ENCODE measurements around the gene AGA.

Gene AGA

DNA sequence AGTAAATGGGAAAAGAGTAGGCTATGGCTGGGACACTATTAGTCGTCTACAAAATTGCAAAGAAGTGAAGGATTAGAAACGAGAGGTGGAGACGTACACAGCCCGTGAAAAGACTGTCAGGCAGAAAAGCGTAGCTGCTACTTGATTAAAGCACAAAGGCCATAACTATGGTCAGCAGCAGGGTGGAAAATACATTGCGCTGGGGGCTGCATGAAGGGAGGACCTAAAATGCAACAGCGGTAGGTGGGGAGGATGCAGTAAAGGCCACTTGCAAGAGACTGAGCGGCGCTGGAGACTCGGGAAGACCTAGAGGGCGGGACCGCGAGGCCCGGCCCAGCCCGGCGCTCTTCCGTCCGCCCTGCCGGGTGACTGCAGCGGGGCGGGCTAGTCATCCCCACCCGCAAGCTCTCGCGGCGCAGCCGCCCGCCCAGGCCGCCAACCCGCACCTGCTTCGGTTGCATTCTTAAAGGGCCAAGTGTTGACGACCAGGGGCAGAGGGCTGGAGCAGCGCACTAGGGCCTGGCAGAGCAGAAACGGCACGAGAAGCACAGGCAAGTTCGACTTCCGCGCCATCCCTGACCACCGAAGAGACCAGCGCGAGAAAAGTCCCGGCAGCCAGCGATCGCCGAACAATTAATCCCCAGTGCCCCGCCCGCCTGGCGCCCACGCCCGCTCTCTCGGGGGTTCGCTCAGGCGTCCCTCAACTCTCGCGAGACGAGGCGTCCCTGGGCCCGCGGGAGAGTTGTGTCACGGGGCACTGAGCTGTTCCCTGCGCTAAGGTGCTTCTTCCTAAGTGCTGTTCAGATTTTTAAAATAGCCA is at the start of gene AGA (continued):
- TF ChIP-seq, protein P1, sequence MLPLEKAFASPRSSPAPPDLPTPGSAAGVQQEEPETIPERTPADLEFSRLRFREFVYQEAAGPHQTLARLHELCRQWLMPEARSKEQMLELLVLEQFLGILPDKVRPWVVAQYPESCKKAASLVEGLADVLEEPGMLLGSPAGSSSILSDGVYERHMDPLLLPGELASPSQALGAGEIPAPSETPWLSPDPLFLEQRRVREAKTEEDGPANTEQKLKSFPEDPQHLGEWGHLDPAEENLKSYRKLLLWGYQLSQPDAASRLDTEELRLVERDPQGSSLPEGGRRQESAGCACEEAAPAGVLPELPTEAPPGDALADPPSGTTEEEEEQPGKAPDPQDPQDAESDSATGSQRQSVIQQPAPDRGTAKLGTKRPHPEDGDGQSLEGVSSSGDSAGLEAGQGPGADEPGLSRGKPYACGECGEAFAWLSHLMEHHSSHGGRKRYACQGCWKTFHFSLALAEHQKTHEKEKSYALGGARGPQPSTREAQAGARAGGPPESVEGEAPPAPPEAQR (tag by site-specific recombination; IDR thresholded peaks at IDR 0.05): no peak
- TF ChIP-seq ZNF391 (tag by site-specific recombination; IDR thresholded peaks at IDR 0.05; ENCODE audit: borderline replicate concordance, low read depth): peak; percentile 52; the same call in 1 of the 2 replicates
- TF ChIP-seq, protein P2, sequence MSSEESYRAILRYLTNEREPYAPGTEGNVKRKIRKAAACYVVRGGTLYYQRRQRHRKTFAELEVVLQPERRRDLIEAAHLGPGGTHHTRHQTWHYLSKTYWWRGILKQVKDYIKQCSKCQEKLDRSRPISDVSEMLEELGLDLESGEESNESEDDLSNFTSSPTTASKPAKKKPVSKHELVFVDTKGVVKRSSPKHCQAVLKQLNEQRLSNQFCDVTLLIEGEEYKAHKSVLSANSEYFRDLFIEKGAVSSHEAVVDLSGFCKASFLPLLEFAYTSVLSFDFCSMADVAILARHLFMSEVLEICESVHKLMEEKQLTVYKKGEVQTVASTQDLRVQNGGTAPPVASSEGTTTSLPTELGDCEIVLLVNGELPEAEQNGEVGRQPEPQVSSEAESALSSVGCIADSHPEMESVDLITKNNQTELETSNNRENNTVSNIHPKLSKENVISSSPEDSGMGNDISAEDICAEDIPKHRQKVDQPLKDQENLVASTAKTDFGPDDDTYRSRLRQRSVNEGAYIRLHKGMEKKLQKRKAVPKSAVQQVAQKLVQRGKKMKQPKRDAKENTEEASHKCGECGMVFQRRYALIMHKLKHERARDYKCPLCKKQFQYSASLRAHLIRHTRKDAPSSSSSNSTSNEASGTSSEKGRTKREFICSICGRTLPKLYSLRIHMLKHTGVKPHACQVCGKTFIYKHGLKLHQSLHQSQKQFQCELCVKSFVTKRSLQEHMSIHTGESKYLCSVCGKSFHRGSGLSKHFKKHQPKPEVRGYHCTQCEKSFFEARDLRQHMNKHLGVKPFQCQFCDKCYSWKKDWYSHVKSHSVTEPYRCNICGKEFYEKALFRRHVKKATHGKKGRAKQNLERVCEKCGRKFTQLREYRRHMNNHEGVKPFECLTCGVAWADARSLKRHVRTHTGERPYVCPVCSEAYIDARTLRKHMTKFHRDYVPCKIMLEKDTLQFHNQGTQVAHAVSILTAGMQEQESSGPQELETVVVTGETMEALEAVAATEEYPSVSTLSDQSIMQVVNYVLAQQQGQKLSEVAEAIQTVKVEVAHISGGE (tag by site-specific recombination; conservative IDR thresholded peaks at IDR 0.05; ENCODE audit: low read depth): peak; percentile 79
- TF ChIP-seq, protein P3, sequence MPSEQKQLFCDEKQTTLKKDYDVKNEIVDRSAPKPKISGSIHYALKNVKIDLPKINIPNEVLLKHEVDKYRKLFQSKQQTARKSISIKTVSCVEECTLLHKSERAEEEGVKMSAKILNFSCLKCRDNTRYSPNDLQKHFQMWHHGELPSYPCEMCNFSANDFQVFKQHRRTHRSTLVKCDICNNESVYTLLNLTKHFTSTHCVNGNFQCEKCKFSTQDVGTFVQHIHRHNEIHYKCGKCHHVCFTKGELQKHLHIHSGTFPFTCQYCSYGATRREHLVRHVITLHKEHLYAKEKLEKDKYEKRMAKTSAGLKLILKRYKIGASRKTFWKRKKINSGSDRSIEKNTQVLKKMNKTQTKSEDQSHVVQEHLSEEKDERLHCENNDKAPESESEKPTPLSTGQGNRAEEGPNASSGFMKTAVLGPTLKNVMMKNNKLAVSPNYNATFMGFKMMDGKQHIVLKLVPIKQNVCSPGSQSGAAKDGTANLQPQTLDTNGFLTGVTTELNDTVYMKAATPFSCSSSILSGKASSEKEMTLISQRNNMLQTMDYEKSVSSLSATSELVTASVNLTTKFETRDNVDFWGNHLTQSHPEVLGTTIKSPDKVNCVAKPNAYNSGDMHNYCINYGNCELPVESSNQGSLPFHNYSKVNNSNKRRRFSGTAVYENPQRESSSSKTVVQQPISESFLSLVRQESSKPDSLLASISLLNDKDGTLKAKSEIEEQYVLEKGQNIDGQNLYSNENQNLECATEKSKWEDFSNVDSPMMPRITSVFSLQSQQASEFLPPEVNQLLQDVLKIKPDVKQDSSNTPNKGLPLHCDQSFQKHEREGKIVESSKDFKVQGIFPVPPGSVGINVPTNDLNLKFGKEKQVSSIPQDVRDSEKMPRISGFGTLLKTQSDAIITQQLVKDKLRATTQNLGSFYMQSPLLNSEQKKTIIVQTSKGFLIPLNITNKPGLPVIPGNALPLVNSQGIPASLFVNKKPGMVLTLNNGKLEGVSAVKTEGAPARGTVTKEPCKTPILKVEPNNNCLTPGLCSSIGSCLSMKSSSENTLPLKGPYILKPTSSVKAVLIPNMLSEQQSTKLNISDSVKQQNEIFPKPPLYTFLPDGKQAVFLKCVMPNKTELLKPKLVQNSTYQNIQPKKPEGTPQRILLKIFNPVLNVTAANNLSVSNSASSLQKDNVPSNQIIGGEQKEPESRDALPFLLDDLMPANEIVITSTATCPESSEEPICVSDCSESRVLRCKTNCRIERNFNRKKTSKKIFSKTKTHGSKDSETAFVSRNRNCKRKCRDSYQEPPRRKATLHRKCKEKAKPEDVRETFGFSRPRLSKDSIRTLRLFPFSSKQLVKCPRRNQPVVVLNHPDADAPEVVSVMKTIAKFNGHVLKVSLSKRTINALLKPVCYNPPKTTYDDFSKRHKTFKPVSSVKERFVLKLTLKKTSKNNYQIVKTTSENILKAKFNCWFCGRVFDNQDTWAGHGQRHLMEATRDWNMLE (tag by site-specific recombination; conservative IDR thresholded peaks at IDR 0.05; ENCODE audit: low read depth): no peak
- TF ChIP-seq ZNF558 (tag by site-specific recombination; IDR thresholded peaks at IDR 0.05): no peak
- TF ChIP-seq KLF10 (tag by site-specific recombination; IDR thresholded peaks at IDR 0.05): peak; percentile 40; the same call in 1 of the 2 replicates
- no peak for TF ChIP-seq ZBTB1 (tag by site-specific recombination; IDR thresholded peaks at IDR 0.05)
- no peak for TF ChIP-seq HOXA7 (CRISPR knock-in tag; IDR thresholded peaks at IDR 0.05; ENCODE audit: borderline replicate concordance)
- TF ChIP-seq ZIC2 (tag by site-specific recombination; IDR thresholded peaks at IDR 0.05): no peak
- TF ChIP-seq TRIM28 (IDR thresholded peaks at IDR 0.05; ENCODE audit: borderline replicate concordance, low read length): no peak; the same call in 1 of the 2 replicates
- TF ChIP-seq, protein P4, sequence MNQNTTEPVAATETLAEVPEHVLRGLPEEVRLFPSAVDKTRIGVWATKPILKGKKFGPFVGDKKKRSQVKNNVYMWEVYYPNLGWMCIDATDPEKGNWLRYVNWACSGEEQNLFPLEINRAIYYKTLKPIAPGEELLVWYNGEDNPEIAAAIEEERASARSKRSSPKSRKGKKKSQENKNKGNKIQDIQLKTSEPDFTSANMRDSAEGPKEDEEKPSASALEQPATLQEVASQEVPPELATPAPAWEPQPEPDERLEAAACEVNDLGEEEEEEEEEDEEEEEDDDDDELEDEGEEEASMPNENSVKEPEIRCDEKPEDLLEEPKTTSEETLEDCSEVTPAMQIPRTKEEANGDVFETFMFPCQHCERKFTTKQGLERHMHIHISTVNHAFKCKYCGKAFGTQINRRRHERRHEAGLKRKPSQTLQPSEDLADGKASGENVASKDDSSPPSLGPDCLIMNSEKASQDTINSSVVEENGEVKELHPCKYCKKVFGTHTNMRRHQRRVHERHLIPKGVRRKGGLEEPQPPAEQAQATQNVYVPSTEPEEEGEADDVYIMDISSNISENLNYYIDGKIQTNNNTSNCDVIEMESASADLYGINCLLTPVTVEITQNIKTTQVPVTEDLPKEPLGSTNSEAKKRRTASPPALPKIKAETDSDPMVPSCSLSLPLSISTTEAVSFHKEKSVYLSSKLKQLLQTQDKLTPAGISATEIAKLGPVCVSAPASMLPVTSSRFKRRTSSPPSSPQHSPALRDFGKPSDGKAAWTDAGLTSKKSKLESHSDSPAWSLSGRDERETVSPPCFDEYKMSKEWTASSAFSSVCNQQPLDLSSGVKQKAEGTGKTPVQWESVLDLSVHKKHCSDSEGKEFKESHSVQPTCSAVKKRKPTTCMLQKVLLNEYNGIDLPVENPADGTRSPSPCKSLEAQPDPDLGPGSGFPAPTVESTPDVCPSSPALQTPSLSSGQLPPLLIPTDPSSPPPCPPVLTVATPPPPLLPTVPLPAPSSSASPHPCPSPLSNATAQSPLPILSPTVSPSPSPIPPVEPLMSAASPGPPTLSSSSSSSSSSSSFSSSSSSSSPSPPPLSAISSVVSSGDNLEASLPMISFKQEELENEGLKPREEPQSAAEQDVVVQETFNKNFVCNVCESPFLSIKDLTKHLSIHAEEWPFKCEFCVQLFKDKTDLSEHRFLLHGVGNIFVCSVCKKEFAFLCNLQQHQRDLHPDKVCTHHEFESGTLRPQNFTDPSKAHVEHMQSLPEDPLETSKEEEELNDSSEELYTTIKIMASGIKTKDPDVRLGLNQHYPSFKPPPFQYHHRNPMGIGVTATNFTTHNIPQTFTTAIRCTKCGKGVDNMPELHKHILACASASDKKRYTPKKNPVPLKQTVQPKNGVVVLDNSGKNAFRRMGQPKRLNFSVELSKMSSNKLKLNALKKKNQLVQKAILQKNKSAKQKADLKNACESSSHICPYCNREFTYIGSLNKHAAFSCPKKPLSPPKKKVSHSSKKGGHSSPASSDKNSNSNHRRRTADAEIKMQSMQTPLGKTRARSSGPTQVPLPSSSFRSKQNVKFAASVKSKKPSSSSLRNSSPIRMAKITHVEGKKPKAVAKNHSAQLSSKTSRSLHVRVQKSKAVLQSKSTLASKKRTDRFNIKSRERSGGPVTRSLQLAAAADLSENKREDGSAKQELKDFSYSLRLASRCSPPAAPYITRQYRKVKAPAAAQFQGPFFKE (tag by site-specific recombination; IDR thresholded peaks at IDR 0.05; ENCODE audit: borderline replicate concordance): no peak
- TF ChIP-seq ZNF571 (tag by site-specific recombination; IDR thresholded peaks at IDR 0.05): no peak
- TF ChIP-seq ZEB2 (tag by site-specific recombination; IDR thresholded peaks at IDR 0.05): peak; percentile 93
- TF ChIP-seq ZFP37 (tag by site-specific recombination; IDR thresholded peaks at IDR 0.05): peak; percentile 89
- TF ChIP-seq SP2 (tag by site-specific recombination; IDR thresholded peaks at IDR 0.05): peak; percentile 62
- TF ChIP-seq, protein P5, sequence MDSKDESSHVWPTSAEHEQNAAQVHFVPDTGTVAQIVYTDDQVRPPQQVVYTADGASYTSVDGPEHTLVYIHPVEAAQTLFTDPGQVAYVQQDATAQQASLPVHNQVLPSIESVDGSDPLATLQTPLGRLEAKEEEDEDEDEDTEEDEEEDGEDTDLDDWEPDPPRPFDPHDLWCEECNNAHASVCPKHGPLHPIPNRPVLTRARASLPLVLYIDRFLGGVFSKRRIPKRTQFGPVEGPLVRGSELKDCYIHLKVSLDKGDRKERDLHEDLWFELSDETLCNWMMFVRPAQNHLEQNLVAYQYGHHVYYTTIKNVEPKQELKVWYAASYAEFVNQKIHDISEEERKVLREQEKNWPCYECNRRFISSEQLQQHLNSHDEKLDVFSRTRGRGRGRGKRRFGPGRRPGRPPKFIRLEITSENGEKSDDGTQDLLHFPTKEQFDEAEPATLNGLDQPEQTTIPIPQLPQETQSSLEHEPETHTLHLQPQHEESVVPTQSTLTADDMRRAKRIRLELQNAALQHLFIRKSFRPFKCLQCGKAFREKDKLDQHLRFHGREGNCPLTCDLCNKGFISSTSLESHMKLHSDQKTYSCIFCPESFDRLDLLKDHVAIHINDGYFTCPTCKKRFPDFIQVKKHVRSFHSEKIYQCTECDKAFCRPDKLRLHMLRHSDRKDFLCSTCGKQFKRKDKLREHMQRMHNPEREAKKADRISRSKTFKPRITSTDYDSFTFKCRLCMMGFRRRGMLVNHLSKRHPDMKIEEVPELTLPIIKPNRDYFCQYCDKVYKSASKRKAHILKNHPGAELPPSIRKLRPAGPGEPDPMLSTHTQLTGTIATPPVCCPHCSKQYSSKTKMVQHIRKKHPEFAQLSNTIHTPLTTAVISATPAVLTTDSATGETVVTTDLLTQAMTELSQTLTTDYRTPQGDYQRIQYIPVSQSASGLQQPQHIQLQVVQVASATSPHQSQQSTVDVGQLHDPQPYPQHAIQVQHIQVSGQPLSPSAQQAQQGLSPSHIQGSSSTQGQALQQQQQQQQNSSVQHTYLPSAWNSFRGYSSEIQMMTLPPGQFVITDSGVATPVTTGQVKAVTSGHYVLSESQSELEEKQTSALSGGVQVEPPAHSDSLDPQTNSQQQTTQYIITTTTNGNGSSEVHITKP (tag by site-specific recombination; IDR thresholded peaks at IDR 0.05): peak; percentile 64
- TF ChIP-seq YY2 (tag by site-specific recombination; IDR thresholded peaks at IDR 0.05): no peak

Data from HEK293 (cell line).